Measurements from ENCODE around the gene NEK5.

The NEK5 gene

DNA sequence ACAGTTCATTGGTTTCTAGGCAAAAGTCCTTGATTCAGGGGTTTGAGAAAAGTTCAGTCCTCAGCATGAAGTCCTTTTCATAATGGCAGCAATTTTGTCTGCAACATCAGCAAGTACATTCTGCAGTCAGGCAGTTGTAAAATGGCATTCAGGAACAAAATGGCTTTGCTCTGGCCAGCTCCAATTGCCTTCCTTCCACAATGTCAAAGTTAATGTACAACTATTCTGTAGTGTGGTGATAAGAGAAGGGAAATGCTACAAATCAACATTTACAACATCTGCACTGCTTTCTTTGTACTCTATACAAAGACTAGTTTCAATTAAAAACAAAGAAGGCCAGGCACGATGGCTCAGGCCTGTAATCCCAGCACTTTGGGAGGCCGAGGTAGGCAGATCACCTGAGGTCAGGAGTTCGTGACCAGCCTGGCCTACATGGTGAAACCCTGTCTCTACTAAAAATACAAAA, 32.3 kb upstream of the NEK5 start:
- TF ChIP-seq, protein P1, sequence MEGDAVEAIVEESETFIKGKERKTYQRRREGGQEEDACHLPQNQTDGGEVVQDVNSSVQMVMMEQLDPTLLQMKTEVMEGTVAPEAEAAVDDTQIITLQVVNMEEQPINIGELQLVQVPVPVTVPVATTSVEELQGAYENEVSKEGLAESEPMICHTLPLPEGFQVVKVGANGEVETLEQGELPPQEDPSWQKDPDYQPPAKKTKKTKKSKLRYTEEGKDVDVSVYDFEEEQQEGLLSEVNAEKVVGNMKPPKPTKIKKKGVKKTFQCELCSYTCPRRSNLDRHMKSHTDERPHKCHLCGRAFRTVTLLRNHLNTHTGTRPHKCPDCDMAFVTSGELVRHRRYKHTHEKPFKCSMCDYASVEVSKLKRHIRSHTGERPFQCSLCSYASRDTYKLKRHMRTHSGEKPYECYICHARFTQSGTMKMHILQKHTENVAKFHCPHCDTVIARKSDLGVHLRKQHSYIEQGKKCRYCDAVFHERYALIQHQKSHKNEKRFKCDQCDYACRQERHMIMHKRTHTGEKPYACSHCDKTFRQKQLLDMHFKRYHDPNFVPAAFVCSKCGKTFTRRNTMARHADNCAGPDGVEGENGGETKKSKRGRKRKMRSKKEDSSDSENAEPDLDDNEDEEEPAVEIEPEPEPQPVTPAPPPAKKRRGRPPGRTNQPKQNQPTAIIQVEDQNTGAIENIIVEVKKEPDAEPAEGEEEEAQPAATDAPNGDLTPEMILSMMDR (IDR thresholded peaks at IDR 0.05): no peak

- TF ChIP-seq, protein P1 (IDR thresholded peaks at IDR 0.05): no peak
These were observed 31.6 kb upstream of the NEK5 start for GRCh38 chr13:52160506-52160905.

DNA sequence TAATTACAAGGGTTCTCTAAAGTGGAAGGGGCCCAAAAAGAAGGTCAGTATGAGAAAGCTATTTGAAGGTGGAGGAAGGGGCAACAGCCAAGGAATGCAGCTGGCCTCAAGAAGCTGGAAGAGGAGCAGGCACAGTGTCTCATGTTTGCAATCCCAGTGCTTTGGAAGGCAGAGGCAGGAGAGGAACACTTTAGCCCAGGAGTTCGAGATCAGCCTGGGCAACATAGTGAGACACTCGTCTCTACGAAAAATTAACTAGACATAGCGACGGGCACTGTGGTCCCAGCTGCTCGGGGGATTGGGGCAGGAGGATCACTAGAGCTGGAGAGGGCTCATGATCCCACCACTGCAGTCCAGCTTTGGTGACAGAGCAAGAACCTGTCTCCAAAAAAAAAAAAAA, 31.2 kb upstream of the NEK5 start:
- TF ChIP-seq, protein P1 (IDR thresholded peaks at IDR 0.05): no peak

GRCh38 chr13:52159159-52159982, 30.5 kb upstream of the NEK5 start, which contains the start of gene NEK3:
NEK3 (minus strand) TSS chr13:52159597; CDS start chr13:52156191, 3,406 bp downstream.
- TF ChIP-seq, protein P1 (IDR thresholded peaks at IDR 0.05): no peak

DNA sequence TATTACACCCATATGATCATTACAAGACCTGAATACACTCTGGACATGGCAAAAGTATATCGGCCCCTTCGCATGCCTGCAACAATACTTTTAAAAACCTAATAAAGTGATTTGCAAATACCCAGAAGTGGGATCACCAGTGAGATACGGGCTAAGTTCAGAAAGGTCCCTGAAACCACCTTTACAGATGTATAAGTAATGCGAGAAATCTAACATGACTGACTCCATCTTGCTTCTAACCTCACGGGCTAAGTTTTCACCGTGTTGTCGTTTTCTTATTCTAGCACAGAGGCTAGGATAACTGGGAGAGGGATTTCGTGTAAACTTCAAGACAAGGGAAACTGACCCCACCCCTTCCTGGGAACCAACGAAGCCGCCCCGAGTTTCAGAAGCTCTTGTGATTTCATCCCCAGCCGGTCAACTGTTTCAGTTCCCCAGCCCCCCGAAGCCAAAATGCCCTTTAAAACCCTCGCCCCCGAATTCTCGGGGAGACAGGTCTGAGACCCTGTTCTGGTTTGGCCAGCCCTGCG, 29.8 kb upstream of the NEK5 start:
- TF ChIP-seq, protein P1 (IDR thresholded peaks at IDR 0.05): no peak

- TF ChIP-seq, protein P1 (IDR thresholded peaks at IDR 0.05): no peak
These were observed 27.9 kb upstream of the NEK5 start for GRCh38 chr13:52156724-52157261.

DNA sequence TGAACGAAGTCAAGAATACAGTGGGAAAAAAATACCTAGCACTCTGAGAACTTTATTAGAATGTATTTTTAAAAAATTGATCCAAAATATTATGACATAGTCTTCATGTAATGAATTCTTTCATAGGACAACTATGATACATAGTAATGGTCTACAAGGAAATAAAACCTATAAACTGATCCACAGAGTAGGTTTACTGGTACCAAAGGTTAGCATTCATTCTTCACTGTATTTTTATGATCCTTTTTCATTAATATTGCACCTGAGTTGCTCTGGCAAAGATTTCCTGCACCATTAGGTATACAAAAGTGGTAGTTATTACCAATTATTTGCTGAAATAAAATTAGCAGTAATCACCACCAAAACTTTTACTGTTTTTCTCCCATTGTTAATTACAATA, 26.3 kb upstream of the NEK5 start:
- TF ChIP-seq, protein P1 (IDR thresholded peaks at IDR 0.05): no peak
